Smooth muscle cell (in vitro differentiated cells): ENCODE measurements around the gene TNFRSF8. TPM values are rescaled to one million over a fixed set of nuclear protein-coding genes. Genes with fewer than 3 reads are reported as not detected.
"Not testable (repeated sequence)": the region's sequence is repeated elsewhere in the genome, so short reads cannot be mapped to it uniquely, and the experiment has no call there.

Source experiments
- DNase-seq: peaks from one replicate; lab custom pipeline; 2025; ENCODE audit not compliant: unreplicated experiment; lab: John Stamatoyannopoulos, UW
- H2AFZ ChIP-seq: fragments of 200-600 bp; sonication (generic); 2 replicates; pipeline ENCODE4 v1.6.0; 2016; ENCODE audit warnings: antibody characterized with exemption, low read depth, mild to moderate bottlenecking
- H3F3A ChIP-seq: fragments of 200-600 bp; sonication (generic); 2 replicates; pipeline ENCODE4 v1.6.0; 2017; ENCODE audit warnings: antibody characterized with exemption, low read depth
- H3K27ac ChIP-seq: fragments of 200-600 bp; sonication (generic); 2 replicates; pipeline ENCODE4 v1.5.1; 2016; ENCODE audit warnings: low read depth, mild to moderate bottlenecking
- H3K27me3 ChIP-seq: fragments of 200-600 bp; sonication (generic); 2 replicates; pipeline ENCODE4 v1.6.1; 2016; ENCODE audit warnings: low read depth, mild to moderate bottlenecking
- H3K36me3 ChIP-seq: fragments of 200-600 bp; sonication (generic); 2 replicates; pipeline ENCODE4 v1.5.1; 2016; ENCODE audit warnings: low read depth
- H3K4me1 ChIP-seq: fragments of 200-600 bp; sonication (generic); 2 replicates; pipeline ENCODE4 v1.5.1; 2016; ENCODE audit warnings: low read depth
- H3K4me2 ChIP-seq: fragments of 200-600 bp; sonication (generic); 2 replicates; pipeline ENCODE4 v1.6.0; 2016; ENCODE audit warnings: mild to moderate bottlenecking
- H3K4me3 ChIP-seq: fragments of 200-600 bp; sonication (generic); 2 replicates; pipeline ENCODE4 v1.5.1; 2016; ENCODE audit warnings: mild to moderate bottlenecking
- H3K79me2 ChIP-seq: fragments of 200-600 bp; sonication (generic); 2 replicates; pipeline ENCODE4 v1.6.0; 2016; ENCODE audit warnings: low read depth, mild to moderate bottlenecking
- H3K9ac ChIP-seq: fragments of 200-600 bp; sonication (generic); 2 replicates; pipeline ENCODE4 v1.6.0; 2016; ENCODE audit warnings: low read depth
- H3K9me3 ChIP-seq: fragments of 200-600 bp; sonication (generic); replicated peaks from 2 replicates; pipeline ENCODE4 v1.5.1; 2016; ENCODE audit warnings: low read depth
- H4K20me1 ChIP-seq: fragments of 200-600 bp; sonication (generic); 2 replicates; pipeline ENCODE4 v1.6.0; 2016; ENCODE audit warnings: low read depth
- WGBS: methylation state at CpG from one replicate; pipeline ENCODE4 v1.1.7; 2016; ENCODE audit warnings: low lambda C conversion rate; 5-methylcytosine and 5-hydroxymethylcytosine counted together
- polyA plus RNA-seq: library from polyadenylated mRNA; unstranded; fragments of >200 nt; fragmentation: Nextera tagmentation; extraction: Ambion mirVana; gene quantifications from 2 replicates; pipeline ENCODE4 v1.2.1, GENCODE V29; 2016
- total RNA-seq: library from RNA; depleted of rRNA; stranded (reverse); fragments of >200 nt; gene quantifications from 2 replicates; pipeline ENCODE4 v1.2.3, GENCODE V29; 2014
- TF ChIP-seq, protein P1 (sequence below): fragments of 200-600 bp; sonication (generic); IDR thresholded peaks from 2 replicates; pipeline ENCODE4 v1.5.1; 2017; ENCODE audit warnings: borderline replicate concordance, mild to moderate bottlenecking, antibody characterized with exemption; ENCODE audit not compliant: insufficient read depth, poor library complexity, severe bottlenecking

TNFRSF8 gene
- total and polyA plus RNA-seq, 2 experiments from 2014 or later = 0.54 to 1.3 TPM

DNA sequence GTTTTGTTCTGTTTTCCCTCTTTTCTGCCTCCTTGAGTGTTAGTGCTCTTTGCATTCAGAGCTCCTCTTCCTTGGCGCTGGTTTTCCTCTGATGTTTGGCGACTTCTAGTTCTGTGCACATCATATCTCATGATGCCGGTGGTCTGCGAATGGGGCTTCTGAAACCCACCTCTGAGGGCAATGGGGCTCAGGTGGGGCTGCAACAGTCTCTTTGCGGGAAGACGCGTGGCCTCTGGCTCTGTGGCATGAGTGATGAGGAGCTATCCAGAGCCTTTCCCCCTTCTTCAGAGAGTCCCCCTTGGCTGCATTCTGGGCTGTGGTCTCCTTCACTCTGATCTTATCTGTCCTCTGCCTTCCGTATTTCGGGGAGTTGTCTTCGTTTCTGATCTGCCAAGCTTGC lies 39.0 kb downstream of the TNFRSF8 start:
- WGBS = 97% methylated on average over 10 of the region's 10 CpGs
- Histone ChIP-seq H3K4me3 (no peak overlapping the region), H3K36me3 (no peaks in the 10 kb centered on the region), H3K27ac (no peak overlapping the region), H2AFZ (no peak overlapping the region), H3K79me2 (no peaks in the 10 kb centered on the region), H3K9ac (no peak overlapping the region), H3K4me2 (no peak overlapping the region), H4K20me1 (no peaks in the 10 kb centered on the region), H3K9me3 (no peaks in the 10 kb centered on the region), H3F3A (no peaks in the 10 kb centered on the region), H3K27me3 (no peaks in the 10 kb centered on the region), H3K4me1 (no peaks in the 10 kb centered on the region)
- TF ChIP-seq, protein P1, sequence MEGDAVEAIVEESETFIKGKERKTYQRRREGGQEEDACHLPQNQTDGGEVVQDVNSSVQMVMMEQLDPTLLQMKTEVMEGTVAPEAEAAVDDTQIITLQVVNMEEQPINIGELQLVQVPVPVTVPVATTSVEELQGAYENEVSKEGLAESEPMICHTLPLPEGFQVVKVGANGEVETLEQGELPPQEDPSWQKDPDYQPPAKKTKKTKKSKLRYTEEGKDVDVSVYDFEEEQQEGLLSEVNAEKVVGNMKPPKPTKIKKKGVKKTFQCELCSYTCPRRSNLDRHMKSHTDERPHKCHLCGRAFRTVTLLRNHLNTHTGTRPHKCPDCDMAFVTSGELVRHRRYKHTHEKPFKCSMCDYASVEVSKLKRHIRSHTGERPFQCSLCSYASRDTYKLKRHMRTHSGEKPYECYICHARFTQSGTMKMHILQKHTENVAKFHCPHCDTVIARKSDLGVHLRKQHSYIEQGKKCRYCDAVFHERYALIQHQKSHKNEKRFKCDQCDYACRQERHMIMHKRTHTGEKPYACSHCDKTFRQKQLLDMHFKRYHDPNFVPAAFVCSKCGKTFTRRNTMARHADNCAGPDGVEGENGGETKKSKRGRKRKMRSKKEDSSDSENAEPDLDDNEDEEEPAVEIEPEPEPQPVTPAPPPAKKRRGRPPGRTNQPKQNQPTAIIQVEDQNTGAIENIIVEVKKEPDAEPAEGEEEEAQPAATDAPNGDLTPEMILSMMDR = no peak
- no peak for DNase-seq

DNA sequence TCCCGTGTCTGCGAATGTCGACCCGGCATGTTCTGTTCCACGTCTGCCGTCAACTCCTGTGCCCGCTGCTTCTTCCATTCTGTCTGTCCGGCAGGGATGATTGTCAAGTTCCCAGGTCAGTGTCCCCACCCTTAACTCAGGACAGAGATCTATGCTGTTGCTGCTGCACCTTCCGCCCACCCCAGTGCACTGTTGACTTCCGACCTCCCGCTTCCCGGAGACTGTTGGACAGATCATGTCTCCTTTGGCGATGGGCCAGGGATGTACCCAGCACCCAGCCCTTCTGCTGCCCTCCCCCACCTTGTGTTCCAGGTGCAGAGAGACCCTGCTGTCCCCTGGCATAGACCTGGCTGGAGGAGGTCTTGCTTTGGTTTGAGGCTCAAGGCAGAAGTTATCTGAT lies 41.3 kb downstream of the TNFRSF8 start:
- no peak overlapping the region for H2AFZ ChIP-seq
- H3K27ac ChIP-seq = no peak overlapping the region
- TF ChIP-seq, protein P1 = no peak
- H3K4me3 ChIP-seq = no peak overlapping the region
- H3K4me1 ChIP-seq = no peaks in the 10 kb centered on the region
- no peaks in the 10 kb centered on the region for H3K36me3 ChIP-seq
- no peak overlapping the region for H3K4me2 ChIP-seq
- WGBS = 93% methylated on average over 13 of the region's 13 CpGs
- DNase-seq = no peak
- no peaks in the 10 kb centered on the region for H3K27me3 ChIP-seq
- H3K9ac ChIP-seq = no peak overlapping the region
- H3K9me3 ChIP-seq = no peaks in the 10 kb centered on the region
- H3K79me2 ChIP-seq = no peaks in the 10 kb centered on the region
- H3F3A ChIP-seq = no peaks in the 10 kb centered on the region
- no peaks in the 10 kb centered on the region for H4K20me1 ChIP-seq

DNA sequence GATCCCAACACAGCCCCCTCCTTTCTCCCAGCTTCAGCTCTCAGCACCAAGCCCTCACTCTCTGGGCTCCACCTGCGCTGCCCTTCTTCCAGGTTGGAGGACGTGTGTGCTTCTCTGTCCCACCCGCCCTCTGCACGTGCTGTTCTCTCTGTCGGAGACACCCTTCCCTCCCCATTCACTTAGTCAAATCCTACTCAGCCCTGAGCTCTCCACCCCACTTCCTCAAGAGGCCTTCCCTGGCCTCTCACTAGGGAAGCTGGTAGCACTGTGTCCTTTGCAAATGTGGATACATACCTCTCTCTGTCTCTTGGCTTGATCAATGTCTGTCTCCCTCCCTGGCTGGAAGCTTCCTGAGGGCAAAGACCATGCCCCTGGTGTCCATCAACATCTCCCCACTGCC lies 43.0 kb downstream of the TNFRSF8 start:
- Histone ChIP-seq H3K4me1 (no peaks in the 10 kb centered on the region), H4K20me1 (no peaks in the 10 kb centered on the region), H3K36me3 (no peaks in the 10 kb centered on the region), H3F3A (no peaks in the 10 kb centered on the region), H3K4me2 (no peak overlapping the region), H3K4me3 (no peak overlapping the region), H3K9me3 (no peaks in the 10 kb centered on the region), H3K27me3 (no peaks in the 10 kb centered on the region), H3K27ac (no peak overlapping the region), H2AFZ (no peak overlapping the region), H3K79me2 (no peaks in the 10 kb centered on the region), H3K9ac (no peak overlapping the region)
- WGBS = 93% methylated on average over 5 of the region's 5 CpGs
- TF ChIP-seq, protein P1 = no peak
- no peak for DNase-seq

DNA sequence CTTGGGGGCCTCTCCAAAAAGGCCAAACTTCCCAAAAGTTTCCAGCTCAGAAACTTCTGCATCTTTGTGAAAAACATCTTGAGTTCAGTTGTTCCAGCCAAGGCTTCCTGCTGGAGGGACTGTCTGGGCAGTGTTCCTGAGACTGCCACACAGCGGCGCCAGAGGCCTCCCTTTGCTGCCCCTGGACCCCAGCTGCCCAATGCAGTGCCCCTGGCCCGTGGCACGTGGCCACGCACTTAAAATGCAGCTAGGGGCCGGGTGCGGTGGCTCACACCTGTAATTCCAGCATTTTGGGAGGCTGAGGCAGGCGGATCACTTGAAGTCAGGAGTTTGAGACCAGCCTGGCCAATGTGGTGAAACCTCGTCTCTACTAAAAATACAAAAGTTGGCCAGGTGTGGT lies 43.8 kb downstream of the TNFRSF8 start:
- WGBS = 86% methylated on average over 9 of the region's 9 CpGs
- not testable (repeated sequence) for H3K9ac ChIP-seq, DNase-seq, H3K79me2 ChIP-seq, H2AFZ ChIP-seq, H4K20me1 ChIP-seq, H3K9me3 ChIP-seq, H3K36me3 ChIP-seq, H3K27me3 ChIP-seq, H3F3A ChIP-seq, H3K4me1 ChIP-seq, H3K27ac ChIP-seq, H3K4me2 ChIP-seq, H3K4me3 ChIP-seq
